Prostate gland (tissue), 2 donors: Measurements from ENCODE around the gene POLG.

Source experiments
- CTCF ChIP-seq, 4 experiments: fragments of 200-600 bp in 2 of 4; fragments of 450-650 bp in 2 of 4; sonication (generic) in 2 of 4; IDR thresholded peaks; 1 replicate in 3 of 4; 2 replicates in 1 of 4; pipeline ENCODE4 v1.5.1; 2016 to 2019; ENCODE audit warnings: antibody characterized with exemption in 4 of 4, mild to moderate bottlenecking in 2 of 4, moderate library complexity in 2 of 4
- POLR2A ChIP-seq: fragments of 450-650 bp; IDR thresholded peaks from one replicate; pipeline ENCODE4 v1.6.1; 2016; ENCODE audit warnings: antibody characterized with exemption, mild to moderate bottlenecking

- TF ChIP-seq CTCF (IDR thresholded peaks at IDR 0.05) (no peak), POLR2A (no peak)
Observed at GRCh38 chr15:89282631-89283030, 52.0 kb downstream of the POLG start.
